GM18861 (cell line): ENCODE results near the gene LLGL2.
"Not testable (repeated sequence)": the region's sequence is repeated elsewhere in the genome, so short reads cannot be mapped to it uniquely, and the experiment has no call there.

Experiments
- ATAC-seq: cut with Tn5 transposase; IDR thresholded peaks from one replicate; pipeline ENCODE4 v1.9.1; 2021; ENCODE audit not compliant: unreplicated experiment

Gene LLGL2

DNA sequence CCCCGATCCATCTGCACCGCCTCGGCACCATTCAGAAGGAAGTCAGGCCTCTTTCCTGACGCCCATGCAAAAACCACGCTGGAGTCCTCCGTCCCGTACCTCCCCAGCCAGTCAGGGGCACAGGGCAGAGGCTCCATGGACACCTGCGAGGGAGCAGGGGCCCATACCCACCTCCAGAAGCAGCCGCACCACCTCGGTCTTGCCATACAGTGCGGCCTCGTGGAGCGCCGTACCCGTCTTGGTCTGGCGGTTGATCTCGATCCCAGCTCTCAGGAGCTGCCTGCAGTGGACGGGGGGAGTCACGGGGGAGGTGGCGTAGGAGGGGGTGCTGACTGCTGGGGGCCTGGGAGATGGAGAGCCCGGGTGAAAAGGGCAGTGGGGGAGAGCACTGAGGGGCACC, 19.4 kb upstream of the LLGL2 start:
- no peak for ATAC-seq

DNA sequence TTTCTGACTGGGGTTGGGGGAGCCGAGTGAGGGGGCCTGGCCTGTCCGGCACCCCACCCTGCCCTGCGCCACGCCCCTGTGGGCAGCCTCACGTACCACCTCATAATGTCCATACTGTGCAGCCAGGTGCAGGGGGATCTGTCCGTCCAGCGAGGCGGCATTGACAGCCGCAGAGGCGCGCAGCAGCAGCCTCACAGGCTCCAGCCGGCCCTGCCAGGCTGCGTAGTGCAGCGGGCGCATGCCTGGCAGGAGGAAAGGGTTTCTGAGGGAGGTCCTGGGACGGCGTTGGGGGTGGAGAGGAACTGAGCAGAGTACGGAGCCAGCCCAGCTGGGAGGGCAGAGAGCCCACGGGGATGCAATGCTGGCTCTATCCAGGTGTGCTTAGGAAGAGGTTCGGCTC, 18.6 kb upstream of the LLGL2 start:
- ATAC-seq: no peak

DNA sequence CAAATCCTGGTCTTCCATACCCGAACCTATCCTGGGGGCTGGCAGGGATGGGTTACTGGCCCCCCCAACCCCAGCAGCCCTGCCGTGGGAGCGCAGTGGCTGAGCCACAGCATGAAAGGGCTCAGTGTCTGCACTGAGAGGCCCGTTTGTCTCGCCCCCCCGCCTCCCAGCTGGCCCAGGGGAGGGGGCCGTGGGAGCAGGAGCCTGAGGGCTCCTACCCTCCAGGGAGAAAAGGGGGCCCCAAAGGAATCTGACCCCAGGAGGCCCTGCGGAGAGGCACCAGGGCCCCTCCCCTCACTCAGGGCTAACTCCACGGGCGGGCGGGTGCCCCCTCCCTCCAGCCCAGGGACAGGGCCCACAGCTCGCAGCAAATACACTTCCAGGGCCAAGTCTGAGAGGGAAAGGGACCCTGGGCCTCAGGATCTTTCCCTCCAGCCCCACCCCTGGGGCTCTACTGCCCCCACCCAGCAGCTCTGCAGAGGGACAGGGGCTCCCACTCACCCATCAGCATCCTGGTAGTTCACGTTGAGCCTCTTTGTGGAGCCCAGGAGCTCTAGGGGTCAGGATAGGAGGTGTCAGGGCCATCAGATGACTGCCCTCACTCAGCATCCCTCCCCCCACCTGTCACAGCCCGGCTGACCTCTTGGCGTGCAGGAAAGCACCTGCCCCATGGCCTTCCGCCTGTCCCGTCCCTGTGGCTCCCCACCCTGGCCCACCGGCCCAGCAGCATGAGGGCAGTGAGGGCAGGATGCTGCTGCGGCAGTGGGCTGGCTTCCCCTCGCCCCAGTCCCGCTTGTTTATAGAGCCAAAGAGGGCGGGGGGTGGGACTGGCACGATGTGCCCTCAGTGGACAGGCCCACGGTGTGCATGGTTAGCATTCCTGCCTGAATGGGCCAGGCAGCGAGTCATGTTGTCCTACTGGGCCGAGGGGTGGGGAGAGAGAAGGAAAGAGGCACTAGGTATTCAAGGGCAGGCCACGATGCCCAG, 17.5 kb upstream of the LLGL2 start:
- ATAC-seq: no peak

DNA sequence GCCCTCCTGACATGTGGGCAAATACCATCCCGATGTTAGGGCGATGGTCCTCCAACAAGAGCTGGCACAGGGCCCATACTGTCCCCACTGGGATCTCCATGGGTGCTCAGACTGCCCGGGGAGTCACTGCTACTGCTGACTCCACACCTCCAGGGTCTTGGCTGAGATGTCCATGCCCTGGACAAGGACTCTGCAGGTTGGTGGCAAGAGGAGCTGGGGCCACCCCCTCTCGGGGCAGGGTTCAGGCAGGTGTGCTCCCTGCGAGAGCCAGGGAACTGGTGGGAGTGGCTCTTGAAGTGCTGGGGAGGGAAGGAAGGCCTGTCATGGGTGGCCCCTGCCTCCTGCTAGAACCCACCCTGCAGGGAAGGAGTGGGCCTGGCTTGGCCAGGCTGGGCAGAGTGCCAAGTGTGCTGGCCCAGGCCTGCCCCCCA, 16.6 kb upstream of the LLGL2 start:
- ATAC-seq: no peak

DNA sequence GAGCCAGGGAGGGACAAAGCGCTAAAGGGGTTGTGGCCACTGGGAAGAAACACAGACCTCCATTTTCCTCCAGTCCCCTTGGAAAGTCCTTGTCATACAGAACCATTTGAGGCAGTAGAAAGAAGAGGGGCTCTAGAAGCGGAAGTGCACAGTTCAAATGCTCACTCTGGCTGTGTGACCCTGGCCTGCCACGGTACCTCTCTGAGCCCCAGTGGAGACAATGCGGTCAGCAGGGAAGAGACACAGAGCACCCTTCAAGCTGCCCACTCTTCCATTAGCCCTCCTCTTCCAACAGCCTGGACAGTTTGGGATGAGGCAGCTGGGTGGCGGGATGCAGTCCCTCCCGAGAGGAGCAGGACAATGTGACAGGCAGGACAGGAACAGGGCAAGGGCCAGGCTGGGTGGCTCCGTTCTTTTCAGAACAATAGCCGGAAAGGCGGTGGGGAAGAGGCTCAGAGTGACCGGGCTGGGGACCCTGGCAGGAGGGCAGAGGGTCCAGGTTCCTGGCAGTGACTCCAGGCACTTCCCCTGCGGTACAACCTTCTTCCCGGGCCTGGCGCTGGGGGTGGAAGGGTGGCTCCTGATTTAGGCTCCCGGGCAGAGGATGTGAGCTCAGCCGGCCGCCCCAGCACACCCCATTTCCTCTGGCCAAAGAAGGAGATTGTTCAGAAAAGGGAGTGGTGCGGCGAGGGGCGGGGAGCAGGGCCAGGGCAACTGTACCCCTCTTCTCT, 15.8 kb upstream of the LLGL2 start:
- ATAC-seq: no peak

DNA sequence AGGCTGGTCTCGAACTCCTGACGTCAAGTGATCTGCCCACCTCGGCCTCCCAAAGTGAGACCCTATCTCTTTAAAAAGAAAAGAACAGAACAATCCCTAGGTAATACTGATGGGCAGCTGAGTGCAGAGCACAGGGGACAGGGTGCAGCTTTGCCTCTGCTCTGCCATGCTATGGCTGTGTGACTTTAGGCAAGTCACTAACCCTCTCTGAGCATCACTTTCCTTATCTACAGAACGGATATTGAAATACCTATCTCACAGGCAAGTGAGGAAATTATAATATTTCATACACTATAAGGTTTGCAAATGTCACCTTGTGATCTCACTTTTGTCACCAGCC, 14.3 kb upstream of the LLGL2 start:
- no peak for ATAC-seq

GRCh38 chr17:75511610-75512575, 13.6 kb upstream of the LLGL2 start:
- ATAC-seq: no peak

DNA sequence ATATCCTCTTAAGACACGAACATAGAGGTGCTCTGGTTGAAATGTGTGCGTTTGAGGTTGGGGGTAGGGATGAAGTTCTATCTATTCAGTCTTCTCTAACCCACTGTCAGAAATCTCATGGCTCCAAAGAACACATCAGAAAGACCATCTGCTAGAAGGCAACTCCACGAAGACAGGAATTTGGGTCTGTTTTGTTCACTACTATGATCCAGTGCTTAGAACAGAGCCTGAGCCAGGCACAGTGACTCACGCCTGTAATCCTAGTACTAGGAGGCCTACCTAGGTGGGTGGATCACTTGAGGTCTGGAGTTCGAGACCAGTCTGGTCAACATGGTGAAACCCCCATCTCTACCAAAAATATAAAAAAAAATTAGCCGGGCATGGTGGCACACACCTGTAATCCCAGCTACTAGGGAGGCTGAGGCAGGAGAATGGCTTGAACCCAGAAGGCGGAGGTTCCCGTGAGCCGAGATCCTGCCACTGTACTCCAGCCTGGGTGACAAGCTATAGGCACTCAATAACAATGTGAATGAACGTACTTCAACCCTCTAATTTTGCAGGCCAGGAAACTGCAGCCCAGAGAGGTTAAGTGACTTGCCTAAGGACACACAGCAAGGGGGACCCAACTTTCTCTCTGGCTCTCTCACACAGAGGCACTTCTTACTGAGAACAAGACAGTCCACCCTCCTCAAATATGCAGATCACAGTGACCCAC, 12.4 kb upstream of the LLGL2 start:
- ATAC-seq: no peak

DNA sequence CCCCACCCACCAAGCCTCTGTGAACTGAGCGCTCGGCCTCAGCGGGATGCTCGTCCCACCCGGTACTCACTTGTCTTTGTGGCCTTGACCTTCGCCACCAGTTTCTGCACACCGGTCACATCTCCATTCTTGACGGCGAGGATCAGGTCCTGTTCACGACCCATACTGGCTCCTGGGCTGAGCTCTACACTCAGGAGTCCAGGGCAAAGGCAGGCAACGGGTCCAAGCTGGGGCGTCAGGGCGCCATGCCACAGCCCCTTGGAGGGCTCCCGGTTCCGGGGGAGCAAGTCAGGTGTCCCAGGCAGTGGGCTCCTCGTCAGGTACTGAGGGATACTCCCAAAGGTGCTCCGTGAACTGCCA, 11.9 kb upstream of the LLGL2 start:
- ATAC-seq: no peak

- ATAC-seq: no peak
Measured at GRCh38 chr17:75514299-75514918, 11.1 kb upstream of the LLGL2 start.

- ATAC-seq: no peak
Measured at GRCh38 chr17:75514919-75515495, 10.5 kb upstream of the LLGL2 start.

DNA sequence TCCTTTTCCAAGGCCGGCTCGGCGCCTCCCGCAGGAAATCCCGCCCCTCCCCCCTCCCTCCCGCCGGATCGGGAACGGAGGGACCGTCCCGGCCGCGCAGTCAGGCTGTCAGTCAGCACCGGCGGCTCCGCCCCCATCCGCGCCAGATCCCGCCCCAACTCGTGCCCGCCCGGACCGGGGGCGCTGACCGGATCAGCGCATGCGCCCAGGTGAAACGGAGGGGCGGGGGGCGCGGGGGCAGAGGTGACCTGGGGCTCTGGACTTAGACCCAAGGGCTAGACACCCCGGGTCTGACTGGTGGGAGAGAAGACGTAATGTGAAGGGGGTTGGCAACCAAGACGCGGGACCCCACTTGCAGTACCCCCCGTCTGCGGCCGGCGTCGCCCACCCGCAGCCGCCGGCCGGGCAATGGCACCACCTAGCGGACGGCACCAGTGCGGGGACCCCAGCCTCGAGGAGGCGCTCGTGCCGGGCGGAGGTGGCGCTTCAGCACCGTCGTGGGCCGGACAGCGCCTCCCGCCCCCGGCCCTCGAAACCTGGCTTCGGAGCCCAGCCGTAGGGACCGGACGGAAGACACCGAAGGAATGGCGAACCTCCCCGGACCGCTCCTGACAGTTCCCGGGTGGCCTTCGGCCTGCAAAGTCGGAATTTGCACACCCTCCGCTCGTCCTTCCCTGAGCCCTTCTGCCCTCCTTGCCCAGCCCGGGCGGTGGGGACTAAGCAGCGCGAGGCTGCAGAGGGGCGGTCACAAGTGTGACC, 9.8 kb upstream of the LLGL2 start, which contains the start of gene CASKIN2:
CASKIN2 (minus strand) TSS at position 42 of the 759 bp plus-strand sequence. CDS start 1,733 bp downstream, outside the sequence.
- peak; percentile 26 for ATAC-seq

- ATAC-seq: peak; percentile 43
Measured at GRCh38 chr17:75516255-75516618, 9.3 kb upstream of the LLGL2 start, which contains the start of gene TSEN54. TSS of gene TSEN54 (plus strand) at chr17:75516528. CDS start at chr17:75516561, 33 bp downstream.

DNA sequence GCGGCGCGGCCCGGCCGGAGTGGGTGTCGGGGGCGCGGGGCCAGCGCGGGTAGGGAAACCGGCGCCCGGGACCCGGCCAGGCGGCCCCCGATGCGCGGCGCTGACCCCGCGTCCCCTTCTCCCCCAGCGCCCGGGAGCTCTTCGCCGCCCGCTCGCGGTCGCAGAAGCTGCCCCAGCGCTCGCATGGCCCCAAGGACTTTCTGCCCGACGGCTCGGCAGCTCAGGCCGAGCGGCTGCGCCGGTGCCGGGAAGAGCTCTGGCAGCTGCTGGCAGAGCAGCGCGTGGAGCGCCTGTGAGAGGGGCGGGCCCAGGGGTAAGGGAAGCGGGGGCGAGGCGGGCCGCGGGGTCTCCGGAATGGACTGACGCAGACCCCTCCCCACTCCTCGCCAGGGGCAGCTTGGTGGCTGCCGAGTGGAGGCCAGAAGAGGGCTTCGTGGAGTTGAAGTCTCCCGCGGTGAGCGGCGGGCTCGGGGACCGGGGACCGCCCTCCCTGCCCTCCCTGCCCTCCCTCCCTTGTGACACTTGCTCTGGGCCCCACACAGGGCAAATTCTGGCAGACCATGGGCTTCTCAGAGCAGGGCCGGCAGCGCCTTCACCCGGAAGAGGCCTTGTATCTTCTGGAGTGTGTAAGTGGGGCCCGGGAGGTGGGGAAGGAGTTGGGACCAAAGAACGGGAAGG, 8.7 kb upstream of the LLGL2 start:
- ATAC-seq: peak; percentile 20

DNA sequence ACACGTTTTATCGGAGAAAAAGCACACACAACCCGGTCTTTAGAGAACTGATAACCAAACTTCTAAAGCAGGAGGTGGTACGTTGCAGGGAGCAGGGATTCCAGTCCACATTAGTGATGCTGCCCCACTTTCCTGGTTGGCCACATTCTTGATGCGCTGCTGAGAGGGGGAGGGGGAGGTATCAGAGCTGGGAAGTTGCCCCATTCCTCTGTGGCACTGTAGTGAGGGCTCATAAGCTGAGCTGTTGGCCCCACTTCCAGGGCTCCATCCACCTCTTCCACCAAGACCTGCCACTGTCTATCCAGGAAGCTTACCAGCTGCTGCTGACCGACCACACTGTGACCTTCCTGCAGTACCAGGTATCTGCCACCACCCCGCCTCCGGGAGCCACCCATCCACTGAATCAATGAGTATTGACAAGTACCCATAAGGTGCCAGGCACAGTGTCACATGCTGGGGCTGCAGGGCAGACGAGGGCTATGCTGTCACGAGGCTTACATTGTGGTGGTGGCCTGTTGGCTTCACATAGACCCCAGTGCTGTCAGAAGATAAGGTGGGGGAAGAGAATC, 8.1 kb upstream of the LLGL2 start:
- ATAC-seq: no peak

DNA sequence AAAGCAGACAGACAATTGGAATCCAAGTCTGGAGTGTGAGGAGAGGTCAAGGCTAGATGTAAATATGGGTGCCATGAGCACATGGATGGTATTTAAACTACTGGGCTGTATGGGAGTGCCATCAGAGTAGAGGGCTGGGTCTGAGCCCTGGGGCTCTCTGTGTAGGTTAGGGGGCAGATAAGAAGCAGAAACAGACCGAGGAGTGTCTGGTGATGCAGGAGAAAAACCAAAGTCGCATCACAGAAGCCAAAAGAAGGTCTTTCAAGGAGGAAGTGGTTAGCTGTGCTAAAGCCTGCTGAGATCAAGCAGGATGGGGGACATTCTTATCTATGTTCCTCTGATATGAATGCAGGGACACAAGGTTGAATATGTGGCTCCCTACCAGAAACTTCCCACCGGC, 7.3 kb upstream of the LLGL2 start:
- ATAC-seq: no peak

DNA sequence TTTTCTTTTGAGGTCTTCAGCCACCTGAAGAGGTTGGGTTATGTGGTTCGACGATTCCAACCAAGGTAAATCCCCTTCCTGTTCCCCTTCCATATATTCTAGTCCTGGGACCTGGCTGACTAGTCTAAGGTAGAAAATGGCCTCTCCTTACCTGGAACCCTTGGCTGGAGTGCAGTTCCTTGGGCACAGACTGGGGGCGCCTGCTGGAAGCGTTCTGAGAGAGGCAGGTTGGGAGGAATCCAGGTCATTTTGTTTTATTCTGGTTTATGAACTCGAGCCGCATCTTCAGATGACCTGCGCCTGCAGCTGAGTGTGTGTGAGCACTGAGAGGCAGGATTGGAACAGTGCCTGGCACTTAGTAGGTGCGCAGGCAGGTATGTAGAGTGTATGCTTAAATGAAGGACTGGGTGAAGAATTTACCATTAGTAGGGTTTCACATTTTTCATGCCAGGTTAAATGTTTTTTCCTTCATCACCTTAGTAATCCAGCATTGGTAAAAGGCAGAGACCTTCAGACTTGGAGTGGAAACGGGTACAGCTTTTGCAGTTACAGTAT, 6.4 kb upstream of the LLGL2 start:
- no peak for ATAC-seq

- not testable (repeated sequence) for ATAC-seq
Measured at GRCh38 chr17:75520413-75520812, 5.1 kb upstream of the LLGL2 start.
